Measurements from ENCODE around the gene TYROBP. TPM values are rescaled to one million over a fixed set of nuclear protein-coding genes. Genes with fewer than 3 reads are reported as not detected.
A peak's percentile ranks its signal among the peaks of the same experiment; 100 is the strongest.

Gene TYROBP
- total RNA-seq, 1 donor from 2014 or later: not detected

DNA sequence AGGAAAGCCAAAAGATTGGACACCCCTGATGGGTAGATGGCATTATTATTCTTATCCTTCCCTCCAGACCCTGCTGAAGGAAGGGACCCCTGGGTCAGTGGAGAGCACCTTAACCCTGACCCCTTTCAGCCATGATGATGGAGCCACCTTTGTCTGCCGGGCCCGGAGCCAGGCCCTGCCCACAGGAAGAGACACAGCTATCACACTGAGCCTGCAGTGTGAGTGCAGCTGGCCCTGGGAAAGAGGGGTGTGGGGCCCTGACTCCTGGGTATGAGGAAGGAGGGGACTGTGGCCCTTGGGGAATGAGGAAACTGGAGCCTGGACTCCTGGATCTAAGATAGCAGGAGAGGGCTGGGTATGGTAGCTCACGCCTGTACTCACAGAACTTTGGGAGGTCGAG, 48.7 kb downstream of the TYROBP start:
- TF ChIP-seq, protein P1, sequence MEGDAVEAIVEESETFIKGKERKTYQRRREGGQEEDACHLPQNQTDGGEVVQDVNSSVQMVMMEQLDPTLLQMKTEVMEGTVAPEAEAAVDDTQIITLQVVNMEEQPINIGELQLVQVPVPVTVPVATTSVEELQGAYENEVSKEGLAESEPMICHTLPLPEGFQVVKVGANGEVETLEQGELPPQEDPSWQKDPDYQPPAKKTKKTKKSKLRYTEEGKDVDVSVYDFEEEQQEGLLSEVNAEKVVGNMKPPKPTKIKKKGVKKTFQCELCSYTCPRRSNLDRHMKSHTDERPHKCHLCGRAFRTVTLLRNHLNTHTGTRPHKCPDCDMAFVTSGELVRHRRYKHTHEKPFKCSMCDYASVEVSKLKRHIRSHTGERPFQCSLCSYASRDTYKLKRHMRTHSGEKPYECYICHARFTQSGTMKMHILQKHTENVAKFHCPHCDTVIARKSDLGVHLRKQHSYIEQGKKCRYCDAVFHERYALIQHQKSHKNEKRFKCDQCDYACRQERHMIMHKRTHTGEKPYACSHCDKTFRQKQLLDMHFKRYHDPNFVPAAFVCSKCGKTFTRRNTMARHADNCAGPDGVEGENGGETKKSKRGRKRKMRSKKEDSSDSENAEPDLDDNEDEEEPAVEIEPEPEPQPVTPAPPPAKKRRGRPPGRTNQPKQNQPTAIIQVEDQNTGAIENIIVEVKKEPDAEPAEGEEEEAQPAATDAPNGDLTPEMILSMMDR (IDR thresholded peaks at IDR 0.05): no peak
- Mint-ChIP-seq H3K36me3 (ENCODE audit: unreplicated experiment) (no peaks in the 10 kb centered on the region), H3K27me3 (ENCODE audit: unreplicated experiment) (peaks cover 76% of the 10 kb centered on the region), H3K4me1 (ENCODE audit: unreplicated experiment) (peaks cover 10% of the 10 kb centered on the region), H3K27ac (ENCODE audit: unreplicated experiment) (no peak overlapping the region), H3K4me3 (ENCODE audit: unreplicated experiment) (no peak overlapping the region), H3K9me3 (ENCODE audit: unreplicated experiment) (no peaks in the 10 kb centered on the region)
- DNase-seq (ENCODE audit: extremely low spot score, unreplicated experiment): no peak

DNA sequence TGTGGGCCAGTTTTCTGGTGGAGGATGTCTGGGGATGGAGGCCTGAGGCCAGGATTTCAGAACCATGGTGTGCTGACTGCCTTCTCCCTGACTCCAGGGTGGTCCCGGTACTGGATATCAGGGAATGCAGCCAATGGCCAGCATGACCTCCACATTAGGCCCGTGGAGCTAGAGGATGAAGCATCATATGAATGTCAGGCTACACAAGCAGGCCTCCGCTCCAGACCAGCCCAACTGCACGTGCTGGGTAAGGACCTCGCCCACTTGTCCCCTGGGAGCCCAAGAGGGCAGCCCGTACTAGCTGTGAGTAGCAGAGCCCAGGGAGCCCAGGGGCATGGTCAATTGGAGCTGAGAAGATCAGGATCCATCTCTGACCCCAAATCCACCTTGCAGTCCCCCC, 49.8 kb downstream of the TYROBP start:
- TF ChIP-seq, protein P1 (IDR thresholded peaks at IDR 0.05): no peak
- Mint-ChIP-seq H3K27me3 (ENCODE audit: unreplicated experiment) (peaks cover 79% of the 10 kb centered on the region), H3K36me3 (ENCODE audit: unreplicated experiment) (no peaks in the 10 kb centered on the region), H3K4me3 (ENCODE audit: unreplicated experiment) (no peak overlapping the region), H3K9me3 (ENCODE audit: unreplicated experiment) (no peaks in the 10 kb centered on the region), H3K27ac (ENCODE audit: unreplicated experiment) (no peak overlapping the region), H3K4me1 (ENCODE audit: unreplicated experiment) (peaks cover 10% of the 10 kb centered on the region)
- no peak for DNase-seq (ENCODE audit: extremely low spot score, unreplicated experiment)

DNA sequence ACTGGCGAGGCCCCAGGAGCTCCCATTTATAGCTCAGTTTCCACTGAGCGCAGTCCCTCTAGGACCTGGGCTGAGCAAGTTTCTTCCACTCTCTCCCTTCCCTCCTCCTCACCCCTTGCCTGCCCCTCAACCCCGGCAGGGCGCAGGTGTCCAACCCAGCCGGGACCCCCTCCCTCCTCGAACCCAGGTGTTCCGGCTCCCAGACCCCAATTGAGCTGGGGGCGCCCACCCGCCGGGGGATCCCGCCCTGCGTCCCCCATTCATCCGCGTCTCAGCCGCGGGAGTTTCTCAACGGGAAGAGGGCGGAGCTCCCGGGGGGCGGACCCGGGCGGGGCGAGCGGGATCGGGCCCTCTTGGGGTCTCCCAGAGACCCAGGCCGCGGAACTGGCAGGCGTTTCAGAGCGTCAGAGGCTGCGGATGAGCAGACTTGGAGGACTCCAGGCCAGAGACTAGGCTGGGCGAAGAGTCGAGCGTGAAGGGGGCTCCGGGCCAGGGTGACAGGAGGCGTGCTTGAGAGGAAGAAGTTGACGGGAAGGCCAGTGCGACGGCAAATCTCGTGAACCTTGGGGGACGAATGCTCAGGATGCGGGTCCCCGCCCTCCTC, 51.4 kb downstream of the TYROBP start, which contains the start of gene KIRREL2:
Gene KIRREL2, plus strand, starts transcription at position 366 of the 604 bp plus-strand sequence. Its CDS starts 209 bp downstream, at position 575.
- Mint-ChIP-seq H3K27me3 (ENCODE audit: unreplicated experiment) (peaks cover 77% of the 10 kb centered on the region), H3K4me1 (ENCODE audit: unreplicated experiment) (peaks cover 10% of the 10 kb centered on the region)
- no peak for DNase-seq (ENCODE audit: extremely low spot score, unreplicated experiment)

More for the DNA sequence above, 51.4 kb downstream of the TYROBP start, which contains the start of gene KIRREL2:
- Mint-ChIP-seq H3K27ac (ENCODE audit: unreplicated experiment) (no peak within 1 kb of the TSS), H3K9me3 (ENCODE audit: unreplicated experiment) (no peaks in the 10 kb centered on the region), H3K36me3 (ENCODE audit: unreplicated experiment) (no peaks in the 10 kb centered on the region), H3K4me3 (ENCODE audit: unreplicated experiment) (peak within 1 kb of the TSS; percentile 68)
- TF ChIP-seq, protein P1 (IDR thresholded peaks at IDR 0.05): no peak

Other genes starting within 250 kb of the TYROBP start
- gene UPK1A, start 241.8 kb downstream of the TYROBP start, total RNA-seq: not detected in 2 replicates
- not detected in 2 replicates for gene ZBTB32, start 203.7 kb downstream of the TYROBP start, total RNA-seq
- 45.1 and 45.3 TPM in 2 replicates for gene KMT2B, start 190.3 kb downstream of the TYROBP start, total RNA-seq
- 2.3 and 3.1 TPM in 2 replicates for gene IGFLR1, start 165.8 kb downstream of the TYROBP start, total RNA-seq
- 35.9 and 44.9 TPM in 2 replicates for gene U2AF1L4, start 162.9 kb downstream of the TYROBP start, total RNA-seq
- 71.4 and 72.6 TPM in 2 replicates for gene PSENEN, start 162.6 kb downstream of the TYROBP start, total RNA-seq
- 14.1 and 15.7 TPM in 2 replicates for gene LIN37, start 159.7 kb downstream of the TYROBP start, total RNA-seq
- gene HSPB6, start 151.3 kb downstream of the TYROBP start, total RNA-seq: 0.37 and 0.64 TPM in 2 replicates
- gene PROSER3, start 150.1 kb downstream of the TYROBP start, total RNA-seq: 19.8 and 20.9 TPM in 2 replicates
- 10.1 and 15.2 TPM in 2 replicates for gene ARHGAP33, start 132.7 kb downstream of the TYROBP start, total RNA-seq
- gene PRODH2, start 95.5 kb downstream of the TYROBP start, total RNA-seq: not detected in 2 replicates
- not detected in 2 replicates for gene NPHS1, start 55.8 kb downstream of the TYROBP start, total RNA-seq
- gene KIRREL2, start 51.4 kb downstream of the TYROBP start, total RNA-seq: not detected in 2 replicates
- gene APLP1, start 39.7 kb downstream of the TYROBP start, total RNA-seq: 12.6 and 14.7 TPM in 2 replicates
- 6.2 and 6.8 TPM in 2 replicates for gene NFKBID, start 7.8 kb downstream of the TYROBP start, total RNA-seq
- 0.81 and 0.97 TPM in 2 replicates for gene HCST, start 5.8 kb downstream of the TYROBP start, total RNA-seq
- 24.3 and 25.0 TPM in 2 replicates for gene LRFN3, start 28.1 kb upstream of the TYROBP start, total RNA-seq
- 15.4 and 15.5 TPM in 2 replicates for gene SDHAF1, start 86.9 kb upstream of the TYROBP start, total RNA-seq
- 0.55 TPM in 1 of 2 replicates, not detected in the other for gene SYNE4, start 100.5 kb upstream of the TYROBP start, total RNA-seq
- gene ALKBH6, start 105.9 kb upstream of the TYROBP start, total RNA-seq: 13.0 and 16.0 TPM in 2 replicates
- 72.8 and 78.3 TPM in 2 replicates for gene CLIP3, start 124.6 kb upstream of the TYROBP start, total RNA-seq
- gene THAP8, start 146.0 kb upstream of the TYROBP start, total RNA-seq: 7.3 and 8.0 TPM in 2 replicates
- 4.6 and 4.9 TPM in 2 replicates for gene WDR62, start 146.6 kb upstream of the TYROBP start, total RNA-seq
- not detected in 2 replicates for gene OVOL3, start 202.8 kb upstream of the TYROBP start, total RNA-seq
- gene POLR2I, start 206.6 kb upstream of the TYROBP start, total RNA-seq: 61.8 and 62.2 TPM in 2 replicates
- 172 and 177 TPM in 2 replicates for gene TBCB, start 207.2 kb upstream of the TYROBP start, total RNA-seq
- gene CAPNS1, start 231.8 kb upstream of the TYROBP start, total RNA-seq: 789 and 808 TPM in 2 replicates
- not detected in 2 replicates for gene COX7A1, start 244.2 kb upstream of the TYROBP start, total RNA-seq

Data from osteocyte (in vitro differentiated cells).